Transverse colon (tissue), 4 donors: ENCODE results near the gene ICA1.

ENCODE experiments used
- EP300 ChIP-seq: sonication (generic); formaldehyde crosslinking; IDR thresholded peaks from one replicate; pipeline ENCODE4 v1.6.1; 2017; ENCODE audit warnings: antibody characterized with exemption, low read depth
- POLR2A ChIP-seq: fragments of 450-650 bp; IDR thresholded peaks from one replicate; pipeline ENCODE4 v1.6.1; 2016; ENCODE audit warnings: antibody characterized with exemption, mild to moderate bottlenecking, moderate library complexity
- POLR2AphosphoS5 ChIP-seq, 3 donors: sonication (generic); formaldehyde crosslinking; IDR thresholded peaks; one replicate each; pipeline ENCODE4 v1.6.1; 2016; ENCODE audit warnings: antibody characterized with exemption in 3 of 3
- TF ChIP-seq, protein P1 (sequence below), 5 experiments: fragments of 200-600 bp in 3 of 5; fragments of 450-650 bp in 2 of 5; sonication (generic) in 3 of 5; IDR thresholded peaks; 1 replicate in 2 of 5; 2 replicates in 3 of 5; pipeline ENCODE4 v1.5.1; 2016 to 2017; ENCODE audit warnings: antibody characterized with exemption in 5 of 5, inconsistent platforms in 3 of 5, mild to moderate bottlenecking in 2 of 5, moderate library complexity in 1 of 5

DNA sequence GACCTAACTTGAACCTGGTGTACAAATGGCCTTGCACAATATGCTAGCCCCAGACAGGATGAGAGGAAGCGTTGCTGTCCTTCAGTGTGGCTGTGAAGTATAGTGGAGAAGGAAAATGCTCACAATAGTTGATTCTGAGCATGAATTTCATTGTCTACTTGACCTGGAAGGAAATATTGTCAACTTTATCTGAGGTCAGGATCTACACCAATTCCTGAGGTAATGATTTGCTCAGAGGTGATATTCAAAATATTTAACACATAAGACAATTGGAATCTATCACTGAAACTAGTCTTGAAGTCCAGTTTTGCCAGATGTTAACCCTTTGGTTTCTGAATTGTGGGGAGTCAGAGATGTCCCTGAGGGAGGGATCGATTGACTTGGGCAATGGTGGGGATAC lies 20.9 kb upstream of the ICA1 start:
- TF ChIP-seq, protein P1, sequence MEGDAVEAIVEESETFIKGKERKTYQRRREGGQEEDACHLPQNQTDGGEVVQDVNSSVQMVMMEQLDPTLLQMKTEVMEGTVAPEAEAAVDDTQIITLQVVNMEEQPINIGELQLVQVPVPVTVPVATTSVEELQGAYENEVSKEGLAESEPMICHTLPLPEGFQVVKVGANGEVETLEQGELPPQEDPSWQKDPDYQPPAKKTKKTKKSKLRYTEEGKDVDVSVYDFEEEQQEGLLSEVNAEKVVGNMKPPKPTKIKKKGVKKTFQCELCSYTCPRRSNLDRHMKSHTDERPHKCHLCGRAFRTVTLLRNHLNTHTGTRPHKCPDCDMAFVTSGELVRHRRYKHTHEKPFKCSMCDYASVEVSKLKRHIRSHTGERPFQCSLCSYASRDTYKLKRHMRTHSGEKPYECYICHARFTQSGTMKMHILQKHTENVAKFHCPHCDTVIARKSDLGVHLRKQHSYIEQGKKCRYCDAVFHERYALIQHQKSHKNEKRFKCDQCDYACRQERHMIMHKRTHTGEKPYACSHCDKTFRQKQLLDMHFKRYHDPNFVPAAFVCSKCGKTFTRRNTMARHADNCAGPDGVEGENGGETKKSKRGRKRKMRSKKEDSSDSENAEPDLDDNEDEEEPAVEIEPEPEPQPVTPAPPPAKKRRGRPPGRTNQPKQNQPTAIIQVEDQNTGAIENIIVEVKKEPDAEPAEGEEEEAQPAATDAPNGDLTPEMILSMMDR (IDR thresholded peaks at IDR 0.05) = no peak
- TF ChIP-seq POLR2A = no peak
- TF ChIP-seq POLR2AphosphoS5 (IDR thresholded peaks at IDR 0.05) = no peak
- no peak for TF ChIP-seq EP300
